ENCODE measurements around the gene LRP8.

DNA sequence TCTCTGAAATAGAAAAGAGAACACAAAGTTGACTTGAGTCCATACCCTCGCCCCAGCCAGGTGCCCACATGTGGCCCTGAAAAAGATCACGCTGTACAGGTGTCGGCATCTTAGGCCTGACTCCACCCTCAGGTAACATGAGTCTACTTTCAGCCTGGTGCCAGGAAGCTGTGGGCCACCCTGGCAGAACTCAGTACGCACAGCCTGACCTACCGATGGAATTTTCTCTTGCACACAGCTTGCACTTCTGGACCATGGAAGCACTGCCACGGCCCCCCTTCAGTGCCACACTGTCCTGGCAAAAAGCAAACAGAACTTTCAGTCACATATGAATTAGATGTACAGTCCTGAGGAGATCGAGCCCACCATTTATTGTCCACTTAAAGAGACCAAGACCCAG is 109.7 kb downstream of the LRP8 start:
- TF ChIP-seq POLR2A (IDR thresholded peaks at IDR 0.05; ENCODE audit: low read length) = no peak
- no peak for TF ChIP-seq GATA1 (IDR thresholded peaks at IDR 0.05; ENCODE audit: low read depth, low read length)
